Lower leg skin (tissue), 4 donors: ENCODE data around the gene BCL2. TPM values are rescaled to one million over a fixed set of nuclear protein-coding genes. Genes with fewer than 3 reads are reported as not detected.

Experiments
- DNase-seq, 2 donors: peaks; one replicate each; pipeline ENCODE4 v3.0.0-alpha.2; 2019; ENCODE audit warnings: low spot score in 2 of 2
- H3K4me3 ChIP-seq: fragments of 200-600 bp; sonication (generic); 2 replicates; pipeline ENCODE4 v1.5.1; 2017; ENCODE audit warnings: mild to moderate bottlenecking, low read depth; ENCODE audit not compliant: poor library complexity, severe bottlenecking
- CTCF ChIP-seq, 3 donors: fragments of 450-650 bp; IDR thresholded peaks; one replicate each; pipeline ENCODE4 v1.5.1; 2016; ENCODE audit warnings: antibody characterized with exemption in 3 of 3, mild to moderate bottlenecking in 3 of 3, moderate library complexity in 2 of 3
- POLR2A ChIP-seq, 2 donors: fragments of 450-650 bp; IDR thresholded peaks; one replicate each; pipeline ENCODE4 v1.6.1; 2016 to 2017; ENCODE audit warnings: antibody characterized with exemption in 2 of 2, mild to moderate bottlenecking in 1 of 2, moderate library complexity in 1 of 2
- WGBS, 2 donors: methylation state at CpG; one replicate each; pipeline ENCODE4 v1.1.5; 2018; 5-methylcytosine and 5-hydroxymethylcytosine counted together
- intact Hi-C: fragments of 100-400 bp; cut with DNase I; formaldehyde crosslinking; loops from one replicate; pipeline ENCODE4 v1.15.0; 2023; ENCODE audit warnings: low total_unique reads
- total RNA-seq, 4 donors: library from RNA; depleted of rRNA; stranded (reverse); fragments of >200 nt; gene quantifications; one replicate each; pipeline ENCODE4 v1.1.0, GENCODE V29; 2016

BCL2 gene
- total RNA-seq, 4 donors from 2014 or later, result 12.8 to 21.7 (median 18.2) TPM

GRCh38 chr18:63322908-63323634 lies 3.5 kb upstream of the BCL2 start:
- TF ChIP-seq CTCF (IDR thresholded peaks at IDR 0.05) (no peak), POLR2A (IDR thresholded peaks at IDR 0.05) (no peak)
- H3K4me3 ChIP-seq, result no peak overlapping the region
- 26 to 31% methylated on average over 8 of the region's 8 CpGs for WGBS, 2 donors
- DNase-seq, result no peak
- intact Hi-C loops, result loop anchor here (5.0 to 10.0 kb wide), 2 partner anchors 191 to 308 kb away; no protein-coding TSS in a partner anchor

GRCh38 chr18:63322206-63322605 lies 2.6 kb upstream of the BCL2 start:
- intact Hi-C loops, result loop anchor here (5.0 to 10.0 kb wide), 2 partner anchors 190 to 307 kb away; no protein-coding TSS in a partner anchor
- 70 to 75% methylated on average over 4 of the region's 4 CpGs for WGBS, 2 donors

GRCh38 chr18:63321291-63321690 lies 1.7 kb upstream of the BCL2 start:
- 71 to 72% methylated on average over 9 of the region's 9 CpGs for WGBS, 2 donors
- no peak for DNase-seq
- TF ChIP-seq POLR2A (IDR thresholded peaks at IDR 0.05) (no peak), CTCF (IDR thresholded peaks at IDR 0.05) (no peak)
- intact Hi-C loops, result loop anchor here (5.0 to 10.0 kb wide), 2 partner anchors 189 to 306 kb away; no protein-coding TSS in a partner anchor
- H3K4me3 ChIP-seq, result no peak overlapping the region

More at GRCh38 chr18:63322206-63322605, 2.6 kb upstream of the BCL2 start:
- DNase-seq, result no peak
- TF ChIP-seq POLR2A (IDR thresholded peaks at IDR 0.05), result no peak
- TF ChIP-seq CTCF (IDR thresholded peaks at IDR 0.05), result no peak
- H3K4me3 ChIP-seq, result no peak overlapping the region

GRCh38 chr18:63320975-63321265 lies 1.4 kb upstream of the BCL2 start:
- intact Hi-C loops, result loop anchor here (5.0 to 10.0 kb wide), 2 partner anchors 189 to 306 kb away; no protein-coding TSS in a partner anchor
- no peak overlapping the region for H3K4me3 ChIP-seq
- DNase-seq, result peak in 1 of 2 donors; percentile 91
- 45 to 55% methylated on average over 13 to 16 of the region's 16 CpGs for WGBS, 2 donors
- TF ChIP-seq POLR2A (IDR thresholded peaks at IDR 0.05) (no peak), CTCF (IDR thresholded peaks at IDR 0.05) (no peak)

- intact Hi-C loops, result loop anchor here (5.0 to 10.0 kb wide), 2 partner anchors 188 to 306 kb away; no protein-coding TSS in a partner anchor
- peak; percentile 89 to 96 for DNase-seq
- WGBS, 2 donors, result 0 to 4% methylated on average over 14 to 72 of the region's 92 CpGs
- no peak for TF ChIP-seq POLR2A (IDR thresholded peaks at IDR 0.05)
- TF ChIP-seq CTCF (IDR thresholded peaks at IDR 0.05), result no peak
- peak overlapping the region; percentile 32 for H3K4me3 ChIP-seq
These were observed 780 bp upstream of the BCL2 start for GRCh38 chr18:63320123-63320974.
